SK-MEL-5 (cell line): Measurements from ENCODE around the gene VPS50. TPM values are rescaled to one million over a fixed set of nuclear protein-coding genes. Genes with fewer than 3 reads are reported as not detected.

ENCODE experiments used
- DNase-seq: peaks from one replicate; pipeline ENCODE4 v3.0.0-alpha.2; 2016; ENCODE audit warnings: low read depth, low spot score
- in situ Hi-C: cut with HindIII; loops from 2 replicates; pipeline ENCODE4 v1.10.0; 2016; ENCODE audit warnings: low sequenced_read_pairs, high pct_unique_total_duplicates, low pct_unique_long_range_greater_than_20kb
- total RNA-seq: library from RNA; depleted of rRNA; stranded (reverse); fragments of >200 nt; shearing (Covaris generic); gene quantifications from 2 replicates; pipeline ENCODE4 v1.2.3, GENCODE V29; 2014

Gene VPS50
- total RNA-seq, 1 experiment from 2014 or later: 51.1 TPM

DNA sequence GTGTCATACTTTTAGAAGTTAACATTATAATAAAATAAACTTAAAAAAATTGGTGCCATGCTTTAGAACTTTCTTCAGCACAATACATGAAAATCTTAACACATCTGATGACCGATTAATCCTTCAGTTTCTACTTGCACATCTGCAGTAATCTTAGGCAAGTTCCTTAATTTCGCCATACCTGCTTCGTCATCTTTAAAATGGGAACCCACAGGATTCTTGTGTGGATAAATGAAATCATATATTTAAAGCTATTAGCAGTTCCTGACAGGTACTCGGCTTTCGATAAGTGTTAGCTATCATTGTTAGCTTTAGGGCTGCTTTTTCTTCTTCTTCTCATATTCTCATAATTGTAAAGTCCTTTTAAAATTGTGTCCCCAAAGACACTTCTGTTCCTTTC lies 907 bp upstream of the VPS50 start:
- in situ Hi-C loops: no loop called here
- DNase-seq: no peak

DNA sequence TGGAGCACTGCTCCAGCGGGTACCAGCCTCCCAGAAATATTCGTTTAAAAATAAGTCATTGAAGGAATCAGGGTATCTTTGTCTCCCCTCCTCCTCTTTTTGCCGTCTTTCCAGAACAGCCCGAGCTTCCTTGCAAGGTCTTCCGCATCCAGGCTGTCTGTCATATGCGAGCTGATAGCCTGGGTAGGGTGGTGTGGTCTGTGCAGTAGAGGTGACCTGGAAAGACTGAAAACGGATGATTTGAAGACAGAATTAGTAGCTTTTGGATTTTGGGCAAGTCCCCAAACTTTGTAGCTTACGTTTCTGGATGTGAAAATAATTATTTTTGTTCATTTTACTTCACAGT lies 480 bp downstream of the VPS50 start:
- DNase-seq: peak; percentile 50
- in situ Hi-C loops: no loop called here

GRCh38 chr7:93235541-93235940 lies 3.4 kb downstream of the VPS50 start:
- in situ Hi-C loops: no loop called here

DNA sequence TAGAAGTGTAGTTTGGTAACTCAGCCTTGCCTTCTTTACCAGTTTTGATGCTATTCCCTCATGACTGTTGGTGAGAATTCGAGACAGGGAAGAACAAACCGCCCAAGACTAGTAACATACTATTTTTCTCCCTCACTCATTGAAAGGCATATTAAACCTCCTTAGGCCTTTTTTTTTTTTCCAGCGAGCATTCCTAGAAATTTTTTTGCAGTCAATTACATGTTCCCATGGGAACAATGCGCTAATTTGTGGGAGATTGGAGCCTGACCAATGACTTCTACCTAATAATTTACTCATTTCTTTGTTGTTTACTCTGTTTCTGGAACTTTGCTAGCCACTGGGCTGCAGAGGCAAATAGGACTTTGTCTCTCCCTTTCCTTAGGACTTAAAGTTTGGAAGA lies 6.0 kb downstream of the VPS50 start:
- in situ Hi-C loops: no loop called here
- DNase-seq: no peak

More at GRCh38 chr7:93235541-93235940, 3.4 kb downstream of the VPS50 start:
- no peak for DNase-seq

DNA sequence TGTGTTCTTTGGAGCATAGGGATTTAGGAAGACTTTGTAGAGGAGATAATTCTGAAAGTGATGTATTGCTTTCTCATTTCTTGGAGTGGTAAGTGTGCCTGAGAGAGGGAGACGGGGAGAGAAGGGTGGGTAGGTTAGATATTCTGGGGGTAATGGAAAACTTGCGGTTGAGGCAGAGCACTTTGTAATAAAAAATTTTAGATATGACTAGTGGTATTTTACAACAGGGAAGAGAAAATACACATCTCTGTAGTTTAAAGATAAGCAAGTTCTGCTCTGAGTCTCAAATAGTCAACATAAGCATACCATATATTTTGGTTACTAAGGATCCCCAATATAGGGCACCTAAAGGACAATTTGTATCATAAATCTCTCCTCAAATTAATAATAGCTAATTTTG lies 6.6 kb downstream of the VPS50 start:
- no peak for DNase-seq
- in situ Hi-C loops: no loop called here

GRCh38 chr7:93239824-93240223 lies 7.7 kb downstream of the VPS50 start:
- in situ Hi-C loops: no loop called here
- no peak for DNase-seq

- in situ Hi-C loops: no loop called here
These were observed 9.9 kb downstream of the VPS50 start for GRCh38 chr7:93242106-93242505.

DNA sequence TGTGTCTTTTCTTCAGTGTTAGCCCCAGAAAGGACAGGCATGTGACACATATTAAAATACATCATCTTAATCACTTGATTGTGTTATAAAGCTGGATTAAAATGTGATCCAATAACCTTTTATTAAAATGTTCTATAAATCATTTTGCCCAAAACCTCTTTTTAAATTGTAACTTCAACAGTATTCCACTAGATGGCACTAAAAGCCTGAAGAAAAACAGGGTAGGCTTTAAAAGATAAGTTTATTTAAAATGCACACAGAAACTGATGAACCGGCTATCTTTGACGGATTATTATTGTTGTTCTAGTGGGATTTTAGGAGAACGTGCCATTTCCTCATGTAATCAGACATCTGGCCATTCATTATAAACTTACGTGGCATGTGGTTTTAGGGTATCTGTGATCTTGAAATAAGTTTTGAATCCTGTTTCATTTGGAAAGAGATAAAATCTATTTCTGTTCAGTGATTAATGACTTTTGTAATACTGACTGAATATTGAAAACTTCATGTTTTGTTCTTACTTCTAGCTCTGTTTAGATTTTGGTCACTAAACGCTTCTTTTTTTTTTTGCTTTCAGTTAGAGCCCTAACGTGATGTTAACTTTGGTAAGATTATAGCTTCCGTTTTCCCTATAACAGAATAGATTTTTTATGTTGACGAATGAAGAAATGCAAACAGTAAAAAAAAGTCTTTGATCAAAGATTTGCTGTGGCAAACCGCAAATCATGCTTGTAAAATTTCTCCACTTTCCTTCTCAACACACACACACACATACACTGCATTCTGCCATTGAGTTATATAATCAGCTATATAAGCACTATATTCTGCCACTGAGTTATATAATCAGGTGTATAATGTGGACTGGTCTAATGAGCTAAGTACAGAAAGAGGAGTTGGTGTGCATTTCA lies 13.6 kb downstream of the VPS50 start:
- in situ Hi-C loops: no loop called here
- peak; percentile 58 for DNase-seq

More at GRCh38 chr7:93242106-93242505, 9.9 kb downstream of the VPS50 start:
- DNase-seq: no peak

- DNase-seq: no peak
- in situ Hi-C loops: no loop called here
These were observed 17.5 kb downstream of the VPS50 start for GRCh38 chr7:93249491-93250148.

- no peak for DNase-seq
- in situ Hi-C loops: no loop called here
These were observed 26.5 kb downstream of the VPS50 start for GRCh38 chr7:93258661-93259060.

- in situ Hi-C loops: no loop called here
These were observed 30.4 kb downstream of the VPS50 start for GRCh38 chr7:93262535-93262934.

DNA sequence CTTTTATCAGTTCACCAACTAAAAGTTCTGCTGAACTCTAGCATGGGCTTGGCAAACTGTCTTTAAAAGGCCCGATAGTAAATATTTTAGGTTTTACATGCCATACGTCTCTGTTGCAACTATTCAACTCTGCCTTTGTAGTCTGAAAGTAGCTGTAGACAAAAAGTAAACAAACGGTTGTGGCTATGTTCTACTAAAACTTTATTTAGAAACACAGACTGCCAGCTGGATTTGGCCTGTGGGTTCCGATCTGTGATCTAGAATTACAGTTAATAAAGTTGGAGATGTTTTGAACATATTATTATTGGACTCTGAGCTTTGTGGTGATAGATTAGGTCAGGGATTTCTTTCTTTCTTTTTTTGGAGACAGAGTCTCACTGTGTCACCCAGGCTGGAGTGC lies 33.1 kb downstream of the VPS50 start:
- DNase-seq: no peak
- in situ Hi-C loops: no loop called here

More at GRCh38 chr7:93262535-93262934, 30.4 kb downstream of the VPS50 start:
- DNase-seq: no peak

- in situ Hi-C loops: no loop called here
These were observed 47.4 kb downstream of the VPS50 start for GRCh38 chr7:93279541-93279940.

GRCh38 chr7:93284908-93285307 lies 52.7 kb downstream of the VPS50 start:
- DNase-seq: no peak
- in situ Hi-C loops: no loop called here

More at GRCh38 chr7:93279541-93279940, 47.4 kb downstream of the VPS50 start:
- no peak for DNase-seq

GRCh38 chr7:93293229-93293628 lies 61.1 kb downstream of the VPS50 start:
- DNase-seq: no peak
- in situ Hi-C loops: no loop called here

DNA sequence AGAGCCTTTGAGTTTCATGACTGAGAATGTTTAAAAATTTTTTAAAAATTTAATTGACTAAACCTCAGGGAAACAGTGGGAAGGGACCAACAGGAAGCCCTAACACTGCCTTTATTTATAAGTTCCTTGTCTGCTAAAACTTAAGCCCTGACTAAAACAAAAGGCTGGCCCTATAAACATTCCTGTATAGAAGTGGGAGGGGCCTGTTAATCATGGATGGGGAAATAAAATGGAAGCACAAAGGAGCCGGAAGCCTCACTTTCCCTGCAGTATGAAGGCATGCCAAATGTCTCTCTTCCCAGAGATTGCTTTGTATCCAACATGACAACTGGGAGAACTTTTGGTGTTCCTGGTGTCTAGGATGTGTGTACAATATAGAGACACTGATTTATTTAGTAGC lies 66.0 kb downstream of the VPS50 start:
- DNase-seq: no peak
- in situ Hi-C loops: no loop called here

GRCh38 chr7:93298671-93299070 lies 66.5 kb downstream of the VPS50 start:
- in situ Hi-C loops: no loop called here
- no peak for DNase-seq

- in situ Hi-C loops: no loop called here
- DNase-seq: no peak
These were observed 69.6 kb downstream of the VPS50 start for GRCh38 chr7:93301736-93302135.

- no peak for DNase-seq
These were observed 75.0 kb downstream of the VPS50 start for GRCh38 chr7:93307131-93307660.

More at GRCh38 chr7:93307131-93307660, 75.0 kb downstream of the VPS50 start:
- in situ Hi-C loops: no loop called here
